Measurements from ENCODE around the gene ITGA8.
"Not testable (repeated sequence)": the region's sequence is repeated elsewhere in the genome, so short reads cannot be mapped to it uniquely, and the experiment has no call there.

Gene ITGA8

GRCh38 chr10:15545884-15546283 lies 173.8 kb downstream of the ITGA8 start:
- no peak for DNase-seq

- DNase-seq, result no peak
These were observed 174.5 kb downstream of the ITGA8 start for GRCh38 chr10:15545266-15545665.

- no peak for DNase-seq
These were observed 175.7 kb downstream of the ITGA8 start for GRCh38 chr10:15543994-15544393.

- no peak for DNase-seq
These were observed 176.9 kb downstream of the ITGA8 start for GRCh38 chr10:15542817-15543216.

- DNase-seq, result no peak
These were observed 178.3 kb downstream of the ITGA8 start for GRCh38 chr10:15541376-15541775.

- no peak for DNase-seq
These were observed 179.0 kb downstream of the ITGA8 start for GRCh38 chr10:15540727-15541126.

- DNase-seq, result no peak
These were observed 180.5 kb downstream of the ITGA8 start for GRCh38 chr10:15539262-15539661.

- DNase-seq, result not testable (repeated sequence)
These were observed 184.7 kb downstream of the ITGA8 start for GRCh38 chr10:15534928-15535538.

GRCh38 chr10:15531927-15532722 lies 187.6 kb downstream of the ITGA8 start:
- no peak for DNase-seq

- DNase-seq, result no peak
These were observed 190.9 kb downstream of the ITGA8 start for GRCh38 chr10:15528859-15529239.

GRCh38 chr10:15526754-15527153 lies 193.0 kb downstream of the ITGA8 start:
- DNase-seq, result no peak

- DNase-seq, result no peak
These were observed 198.3 kb downstream of the ITGA8 start for GRCh38 chr10:15521328-15521903.

GRCh38 chr10:15518250-15518649 lies 201.5 kb downstream of the ITGA8 start:
- DNase-seq, result no peak

GRCh38 chr10:15516256-15517085 lies 203.3 kb downstream of the ITGA8 start:
- DNase-seq, result no peak

- no peak for DNase-seq
These were observed 204.5 kb downstream of the ITGA8 start for GRCh38 chr10:15515202-15515601.

- no peak for DNase-seq
These were observed 208.8 kb downstream of the ITGA8 start for GRCh38 chr10:15510963-15511362.

- no peak for DNase-seq
These were observed 214.4 kb downstream of the ITGA8 start for GRCh38 chr10:15505329-15505728.

GRCh38 chr10:15504101-15504840 lies 215.5 kb downstream of the ITGA8 start:
- no peak for DNase-seq

- no peak for DNase-seq
These were observed 224.7 kb downstream of the ITGA8 start for GRCh38 chr10:15494850-15495506.

GRCh38 chr10:15491856-15492642 lies 227.7 kb downstream of the ITGA8 start:
- no peak for DNase-seq

GRCh38 chr10:15489431-15489830 lies 230.3 kb downstream of the ITGA8 start:
- no peak for DNase-seq

Data from activated gamma-delta T cell treated with Interleukin-2 at 50 U/mL for 16 hours (primary cell).